H9 (cell line): ENCODE measurements around the gene RMDN2. TPM values are rescaled to one million over a fixed set of nuclear protein-coding genes. Genes with fewer than 3 reads are reported as not detected.

ENCODE experiments used
- DNase-seq: peaks from one replicate; pipeline ENCODE4 v3.0.0-alpha.2; 2017
- H2AFZ ChIP-seq: one replicate; pipeline ENCODE4 v1.6.1; 2013; ENCODE audit warnings: mild to moderate bottlenecking, low read length, control low read depth, moderate library complexity
- H2AK5ac ChIP-seq: 2 replicates; pipeline ENCODE4 v1.6.1; 2013; ENCODE audit warnings: low read length, control low read depth, mixed read lengths; ENCODE audit not compliant: insufficient read length
- H2BK120ac ChIP-seq: one replicate; pipeline ENCODE4 v1.6.1; 2013; ENCODE audit warnings: low read depth, mild to moderate bottlenecking, low read length, control low read depth, inconsistent platforms; ENCODE audit not compliant: poor library complexity, severe bottlenecking
- H2BK12ac ChIP-seq: 2 replicates; pipeline ENCODE4 v1.6.1; 2013; ENCODE audit warnings: low read length, control low read depth, mixed read lengths, low read depth; ENCODE audit not compliant: insufficient read length
- H2BK15ac ChIP-seq: 2 replicates; pipeline ENCODE4 v1.6.1; 2013; ENCODE audit warnings: low read depth, low read length, control low read depth
- H2BK20ac ChIP-seq: one replicate; pipeline ENCODE4 v1.6.1; 2013; ENCODE audit warnings: low read depth, mild to moderate bottlenecking, low read length, control low read depth, inconsistent platforms; ENCODE audit not compliant: poor library complexity, severe bottlenecking
- H2BK5ac ChIP-seq: 2 replicates; pipeline ENCODE4 v1.6.1; 2013; ENCODE audit warnings: low read length, control low read depth, mixed read lengths; ENCODE audit not compliant: insufficient read length
- H3K14ac ChIP-seq: 2 replicates; pipeline ENCODE4 v1.6.1; 2013; ENCODE audit warnings: low read length, control low read depth; ENCODE audit not compliant: insufficient read depth
- H3K18ac ChIP-seq: 2 replicates; pipeline ENCODE4 v1.6.1; 2013; ENCODE audit warnings: low read depth, mild to moderate bottlenecking, mixed read lengths, low read length, control low read depth; ENCODE audit not compliant: insufficient read length
- H3K23ac ChIP-seq: 2 replicates; pipeline ENCODE4 v1.6.1; 2013; ENCODE audit warnings: low read length, control low read depth, mixed read lengths, low read depth; ENCODE audit not compliant: insufficient read length
- H3K23me2 ChIP-seq: 2 replicates; pipeline ENCODE4 v1.6.1; 2013; ENCODE audit warnings: low read depth, mild to moderate bottlenecking, mixed read lengths, low read length, control low read depth; ENCODE audit not compliant: insufficient read length, poor library complexity, severe bottlenecking
- H3K27ac ChIP-seq: 2 replicates; pipeline ENCODE4 v1.5.1; 2013; ENCODE audit warnings: low read length, control low read depth, mixed read lengths, low read depth; ENCODE audit not compliant: insufficient read length
- H3K27me3 ChIP-seq: 2 replicates; pipeline ENCODE4 v1.6.1; 2013; ENCODE audit warnings: low read length, control low read depth, inconsistent platforms; ENCODE audit not compliant: insufficient read depth
- H3K4ac ChIP-seq: 2 replicates; pipeline ENCODE4 v1.6.1; 2013; ENCODE audit warnings: low read depth, mild to moderate bottlenecking, control low read depth, inconsistent platforms, low read length, moderate library complexity
- H3K4me1 ChIP-seq: 2 replicates; pipeline ENCODE4 v1.6.1; 2013; ENCODE audit warnings: low read length, control low read depth, inconsistent platforms; ENCODE audit not compliant: insufficient read depth
- H3K4me2 ChIP-seq: 2 replicates; pipeline ENCODE4 v1.6.1; 2013; ENCODE audit warnings: low read length, control low read depth, mixed read lengths; ENCODE audit not compliant: insufficient read length, insufficient read depth
- H3K56ac ChIP-seq: 2 replicates; pipeline ENCODE4 v1.6.1; 2013; ENCODE audit warnings: low read depth, mild to moderate bottlenecking, mixed read lengths, low read length, control low read depth; ENCODE audit not compliant: insufficient read length
- H3K79me1 ChIP-seq: 2 replicates; pipeline ENCODE4 v1.6.1; 2013; ENCODE audit warnings: low read depth, mild to moderate bottlenecking, moderate library complexity, low read length, control low read depth, inconsistent platforms; ENCODE audit not compliant: insufficient read depth, poor library complexity, severe bottlenecking
- H3K79me2 ChIP-seq: 2 replicates; pipeline ENCODE4 v1.6.1; 2013; ENCODE audit warnings: low read length, control low read depth, inconsistent platforms; ENCODE audit not compliant: insufficient read depth
- H3K9ac ChIP-seq: 2 replicates; pipeline ENCODE4 v1.6.1; 2013; ENCODE audit warnings: low read length, control low read depth, mixed read lengths; ENCODE audit not compliant: insufficient read length; ENCODE audit errors: extremely low read depth
- H3K9me3 ChIP-seq: one replicate; pipeline ENCODE4 v1.6.1; 2013; ENCODE audit warnings: low read depth, low read length, inconsistent platforms; ENCODE audit not compliant: control insufficient read depth
- H3T11ph ChIP-seq: one replicate; pipeline ENCODE4 v1.6.1; 2013; ENCODE audit warnings: mild to moderate bottlenecking, low read length, control low read depth, inconsistent platforms
- H4K20me1 ChIP-seq: one replicate; pipeline ENCODE4 v1.6.1; 2013; ENCODE audit not compliant: control insufficient read depth, insufficient read length, insufficient read depth
- H4K5ac ChIP-seq: 2 replicates; pipeline ENCODE4 v1.6.1; 2013; ENCODE audit warnings: low read depth, mild to moderate bottlenecking, mixed read lengths, low read length, control low read depth; ENCODE audit not compliant: insufficient read length
- H4K8ac ChIP-seq: replicated peaks from 2 replicates; pipeline ENCODE4 v1.6.1; 2013; ENCODE audit warnings: low read length, control low read depth, mixed read lengths, low read depth; ENCODE audit not compliant: insufficient read length
- H4K91ac ChIP-seq: 2 replicates; pipeline ENCODE4 v1.6.1; 2013; ENCODE audit warnings: low read depth, mild to moderate bottlenecking, moderate library complexity, mixed read lengths, low read length, control low read depth; ENCODE audit not compliant: insufficient read length
- H3K27ac Mint-ChIP-seq, 3 experiments: 2 replicates in 2 of 3; 3 replicates in 1 of 3; pipeline ENCODE4 v1.8.0; 2020 to 2021; ENCODE audit warnings: mixed read lengths in 3 of 3, mild to moderate bottlenecking in 1 of 3, moderate library complexity in 1 of 3
- H3K27me3 Mint-ChIP-seq: 2 replicates; pipeline ENCODE4 v1.8.0; 2021; ENCODE audit warnings: low read depth, mild to moderate bottlenecking, moderate library complexity, mixed read lengths
- H3K36me3 Mint-ChIP-seq, 3 experiments: 2 replicates in 2 of 3; 3 replicates in 1 of 3; pipeline ENCODE4 v1.8.0; 2020 to 2021; ENCODE audit warnings: low read depth in 3 of 3, mixed read lengths in 3 of 3; ENCODE audit not compliant: insufficient read depth in 1 of 3
- H3K4me1 Mint-ChIP-seq, 2 experiments: 2 replicates each; pipeline ENCODE4 v1.8.0; 2020; ENCODE audit warnings: mixed read lengths in 2 of 2
- H3K4me3 Mint-ChIP-seq, 2 experiments: 2 replicates in 1 of 2; 3 replicates in 1 of 2; pipeline ENCODE4 v1.8.0; 2020 to 2021; ENCODE audit warnings: mild to moderate bottlenecking in 2 of 2, mixed read lengths in 2 of 2, moderate library complexity in 1 of 2
- H3K9me3 Mint-ChIP-seq, 2 experiments: 2 replicates in 1 of 2; 3 replicates in 1 of 2; pipeline ENCODE4 v1.8.0; 2020; ENCODE audit warnings: mild to moderate bottlenecking in 2 of 2, mixed read lengths in 2 of 2, moderate library complexity in 1 of 2
- CTCF ChIP-seq: fragments of 200-600 bp; sonication (generic); conservative IDR thresholded peaks from 3 replicates; pipeline ENCODE4 v1.8.0; 2021; ENCODE audit warnings: antibody characterized with exemption, mild to moderate bottlenecking
- WGBS: extraction: QIAGEN DNeasy Blood & Tissue Kit; methylation state at CpG from one replicate; pipeline ENCODE4 v1.1.7; 2013; ENCODE audit warnings: missing lambda C conversion rate, low lambda C conversion rate, mixed read lengths; ENCODE audit not compliant: insufficient read length; ENCODE audit errors: extremely low coverage; 5-methylcytosine and 5-hydroxymethylcytosine counted together
- total RNA-seq: library from RNA; stranded (reverse); gene quantifications from 2 replicates; pipeline ENCODE4 v1.2.1, GENCODE V29; 2021

RMDN2 gene
- total RNA-seq, 1 experiment from 2014 or later, result 2.8 TPM

- Mint-ChIP-seq H3K27ac (no peak overlapping the region), H3K36me3 (peaks cover 0 to 10% (median 0%) of the 10 kb centered on the region in 3 experiments; a peak in 2 of 7 replicates), H3K27me3 (no peaks in the 10 kb centered on the region), H3K9me3 (peaks cover 5 to 12% of the 10 kb centered on the region in 2 experiments), H3K4me3 (no peak overlapping the region), H3K4me1 (peaks cover 12% of the 10 kb centered on the region in 2 experiments)
- WGBS, result no CpG with 5 or more reads among the region's 1 CpG
- no peaks in the 10 kb centered on the region for H3K79me1 ChIP-seq
- H3K18ac ChIP-seq, result no peak overlapping the region
- H4K91ac ChIP-seq, result no peak overlapping the region
- no peaks in the 10 kb centered on the region for H3K79me2 ChIP-seq
- no peaks in the 10 kb centered on the region for H3K23me2 ChIP-seq
- no peak overlapping the region for H3K4me2 ChIP-seq
- H4K5ac ChIP-seq, result no peak overlapping the region
- H2AFZ ChIP-seq, result no peak overlapping the region
- H3K14ac ChIP-seq, result no peak overlapping the region
- no peak overlapping the region for H3K56ac ChIP-seq
- H2BK120ac ChIP-seq, result no peak overlapping the region
- no peak overlapping the region for H2BK12ac ChIP-seq
- no peaks in the 10 kb centered on the region for H3K4me1 ChIP-seq
- no peak overlapping the region for H3T11ph ChIP-seq
- no peak overlapping the region for H2AK5ac ChIP-seq
- no peak for TF ChIP-seq CTCF
- no peaks in the 10 kb centered on the region for H4K20me1 ChIP-seq
- H3K23ac ChIP-seq, result no peak overlapping the region
- H2BK20ac ChIP-seq, result no peak overlapping the region
- H2BK5ac ChIP-seq, result no peak overlapping the region
- H3K4ac ChIP-seq, result no peak overlapping the region
- H4K8ac ChIP-seq, result no peak overlapping the region
- DNase-seq, result no peak
- no peak overlapping the region for H2BK15ac ChIP-seq
- H3K27me3 ChIP-seq, result no peaks in the 10 kb centered on the region
- H3K9me3 ChIP-seq, result no peaks in the 10 kb centered on the region
- no peak overlapping the region for H3K27ac ChIP-seq
- no peak overlapping the region for H3K9ac ChIP-seq
Observed at GRCh38 chr2:37985333-37985732, 60.2 kb downstream of the RMDN2 start.
